Measurements from ENCODE around the gene AGT.
"Not testable (repeated sequence)": the region's sequence is repeated elsewhere in the genome, so short reads cannot be mapped to it uniquely, and the experiment has no call there.

The AGT gene

GRCh38 chr1:230707732-230708630, 5.9 kb downstream of the AGT start:
- no peak for DNase-seq (ENCODE audit: low read depth in 3 of 3)

- no peak for DNase-seq (ENCODE audit: low read depth in 3 of 3)
These were observed 6.8 kb downstream of the AGT start for GRCh38 chr1:230706887-230707731.

- no peak for DNase-seq (ENCODE audit: low read depth in 3 of 3)
These were observed 7.8 kb downstream of the AGT start for GRCh38 chr1:230706020-230706699.

GRCh38 chr1:230705289-230706019, 8.5 kb downstream of the AGT start:
- no peak for DNase-seq (ENCODE audit: low read depth in 3 of 3)

- no peak for DNase-seq (ENCODE audit: low read depth in 3 of 3)
These were observed 9.1 kb downstream of the AGT start for GRCh38 chr1:230704830-230705229.

- DNase-seq (ENCODE audit: low read depth in 3 of 3) = no peak
These were observed 10.1 kb downstream of the AGT start for GRCh38 chr1:230703679-230704385.

GRCh38 chr1:230702934-230703678, 10.8 kb downstream of the AGT start:
- DNase-seq (ENCODE audit: low read depth in 3 of 3) = no peak

GRCh38 chr1:230701895-230702768, 11.8 kb downstream of the AGT start:
- DNase-seq (ENCODE audit: low read depth in 3 of 3) = no peak

GRCh38 chr1:230701434-230701833, 12.5 kb downstream of the AGT start:
- no peak for DNase-seq (ENCODE audit: low read depth in 3 of 3)

- DNase-seq (ENCODE audit: low read depth in 3 of 3) = no peak
These were observed 13.8 kb downstream of the AGT start for GRCh38 chr1:230700132-230700531.

GRCh38 chr1:230699716-230700115, 14.2 kb downstream of the AGT start:
- DNase-seq (ENCODE audit: low read depth in 3 of 3) = no peak

- not testable (repeated sequence) for DNase-seq (ENCODE audit: low read depth in 3 of 3)
These were observed 15.0 kb downstream of the AGT start for GRCh38 chr1:230698964-230699363.

- DNase-seq (ENCODE audit: low read depth in 3 of 3) = no peak
These were observed 15.8 kb downstream of the AGT start for GRCh38 chr1:230698130-230698529.

- DNase-seq (ENCODE audit: low read depth in 3 of 3) = no peak
These were observed 17.0 kb downstream of the AGT start for GRCh38 chr1:230696722-230697437.

GRCh38 chr1:230696218-230696617, 17.7 kb downstream of the AGT start:
- DNase-seq (ENCODE audit: low read depth in 3 of 3) = no peak

- DNase-seq (ENCODE audit: low read depth in 3 of 3) = no peak
These were observed 18.9 kb downstream of the AGT start for GRCh38 chr1:230694991-230695390.

GRCh38 chr1:230694464-230694863, 19.5 kb downstream of the AGT start:
- no peak for DNase-seq (ENCODE audit: low read depth in 3 of 3)

GRCh38 chr1:230693777-230694176, 20.1 kb downstream of the AGT start:
- no peak for DNase-seq (ENCODE audit: low read depth in 3 of 3)
